Mesodermal cell (in vitro differentiated cells): ENCODE data around the gene TMEM266.

ENCODE experiments used
- H3K27ac ChIP-seq: 2 replicates; pipeline ENCODE4 v1.7.0; 2013; ENCODE audit warnings: mild to moderate bottlenecking, low read depth, low read length, moderate library complexity; ENCODE audit not compliant: severe bottlenecking
- H3K36me3 ChIP-seq: 2 replicates; pipeline ENCODE4 v1.7.1; 2013; ENCODE audit warnings: mild to moderate bottlenecking, low read length, moderate library complexity; ENCODE audit not compliant: control insufficient read depth, insufficient read depth
- H3K4me1 ChIP-seq: one replicate; pipeline ENCODE4 v1.7.1; 2013; ENCODE audit warnings: mild to moderate bottlenecking, low read length; ENCODE audit not compliant: insufficient read depth, control insufficient read depth, poor library complexity, severe bottlenecking
- H3K4me3 ChIP-seq: 2 replicates; pipeline ENCODE4 v1.7.0; 2013; ENCODE audit warnings: low read length, control low read depth, mild to moderate bottlenecking; ENCODE audit not compliant: insufficient read depth, poor library complexity, severe bottlenecking; ENCODE audit errors: extremely low read depth
- H3K9me3 ChIP-seq: 2 replicates; pipeline ENCODE4 v1.7.1; 2013; ENCODE audit warnings: mild to moderate bottlenecking, low read length, moderate library complexity; ENCODE audit not compliant: control insufficient read depth
- WGBS, 2 experiments: methylation state at CpG; one replicate each; pipeline ENCODE4 v1.1.5; 2013; ENCODE audit warnings: missing lambda C conversion rate in 2 of 2; ENCODE audit not compliant: insufficient coverage in 2 of 2; 5-methylcytosine and 5-hydroxymethylcytosine counted together

TMEM266 gene

GRCh38 chr15:76070192-76070591 lies 10.4 kb downstream of the TMEM266 start:
- H3K4me1 ChIP-seq, result no peaks in the 10 kb centered on the region
- no peak overlapping the region for H3K27ac ChIP-seq
- H3K9me3 ChIP-seq, result no peaks in the 10 kb centered on the region
- no peaks in the 10 kb centered on the region for H3K36me3 ChIP-seq
- no peak overlapping the region for H3K4me3 ChIP-seq

- Histone ChIP-seq H3K27ac (no peak overlapping the region), H3K9me3 (no peaks in the 10 kb centered on the region), H3K36me3 (no peaks in the 10 kb centered on the region), H3K4me3 (no peak overlapping the region), H3K4me1 (no peaks in the 10 kb centered on the region)
- WGBS, 2 experiments, result no CpG with 5 or more reads among the region's 4 CpGs
Observed at GRCh38 chr15:76070921-76071635, 11.3 kb downstream of the TMEM266 start.

GRCh38 chr15:76071806-76072205 lies 12.0 kb downstream of the TMEM266 start:
- Histone ChIP-seq H3K4me1 (no peaks in the 10 kb centered on the region), H3K27ac (no peak overlapping the region), H3K4me3 (no peak overlapping the region), H3K9me3 (no peaks in the 10 kb centered on the region), H3K36me3 (no peaks in the 10 kb centered on the region)
- 90 to 94% methylated on average over 3 to 6 of the region's 7 CpGs for WGBS, 2 experiments

- no peak overlapping the region for H3K27ac ChIP-seq
- H3K36me3 ChIP-seq, result no peaks in the 10 kb centered on the region
- 60 to 91% methylated on average over 1 of the region's 2 CpGs for WGBS, 2 experiments
- H3K9me3 ChIP-seq, result no peaks in the 10 kb centered on the region
- H3K4me1 ChIP-seq, result no peaks in the 10 kb centered on the region
- no peak overlapping the region for H3K4me3 ChIP-seq
Observed at GRCh38 chr15:76073554-76073953, 13.8 kb downstream of the TMEM266 start.

- no peaks in the 10 kb centered on the region for H3K4me1 ChIP-seq
Observed at GRCh38 chr15:76075046-76075445, 15.3 kb downstream of the TMEM266 start.

GRCh38 chr15:76078285-76078877 lies 18.6 kb downstream of the TMEM266 start:
- 69 to 90% methylated on average over 1 to 3 of the region's 5 CpGs for WGBS, 2 experiments
- Histone ChIP-seq H3K4me1 (no peaks in the 10 kb centered on the region), H3K4me3 (no peak overlapping the region), H3K36me3 (no peaks in the 10 kb centered on the region), H3K9me3 (no peaks in the 10 kb centered on the region), H3K27ac (no peak overlapping the region)

More at GRCh38 chr15:76075046-76075445, 15.3 kb downstream of the TMEM266 start:
- H3K36me3 ChIP-seq, result no peaks in the 10 kb centered on the region
- H3K4me3 ChIP-seq, result no peak overlapping the region
- no peaks in the 10 kb centered on the region for H3K9me3 ChIP-seq
- H3K27ac ChIP-seq, result no peak overlapping the region

- no peaks in the 10 kb centered on the region for H3K36me3 ChIP-seq
- H3K9me3 ChIP-seq, result no peaks in the 10 kb centered on the region
- no peak overlapping the region for H3K27ac ChIP-seq
- no peaks in the 10 kb centered on the region for H3K4me1 ChIP-seq
- WGBS, 2 experiments, result 91 to 92% methylated on average over 2 of the region's 2 CpGs
- H3K4me3 ChIP-seq, result no peak overlapping the region
Observed at GRCh38 chr15:76084256-76084655, 24.5 kb downstream of the TMEM266 start.

GRCh38 chr15:76098685-76099084 lies 38.9 kb downstream of the TMEM266 start:
- no peaks in the 10 kb centered on the region for H3K36me3 ChIP-seq
- H3K27ac ChIP-seq, result no peak overlapping the region
- no peak overlapping the region for H3K4me3 ChIP-seq
- H3K9me3 ChIP-seq, result no peaks in the 10 kb centered on the region
- WGBS, 2 experiments, result 56 to 61% methylated on average over 2 to 3 of the region's 3 CpGs
- H3K4me1 ChIP-seq, result peaks cover 7% of the 10 kb centered on the region

GRCh38 chr15:76099388-76099787 lies 39.6 kb downstream of the TMEM266 start:
- Histone ChIP-seq H3K27ac (no peak overlapping the region), H3K4me1 (peaks cover 7% of the 10 kb centered on the region), H3K36me3 (no peaks in the 10 kb centered on the region), H3K9me3 (no peaks in the 10 kb centered on the region), H3K4me3 (no peak overlapping the region)
- WGBS, 2 experiments, result 98% methylated on average over 4 to 6 of the region's 8 CpGs

- H3K9me3 ChIP-seq, result no peaks in the 10 kb centered on the region
- H3K4me1 ChIP-seq, result peaks cover 7% of the 10 kb centered on the region
- WGBS, 2 experiments, result no CpG with 5 or more reads among the region's 2 CpGs
- H3K4me3 ChIP-seq, result no peak overlapping the region
- H3K36me3 ChIP-seq, result no peaks in the 10 kb centered on the region
- H3K27ac ChIP-seq, result no peak overlapping the region
Observed at GRCh38 chr15:76100361-76100760, 40.6 kb downstream of the TMEM266 start.

GRCh38 chr15:76101655-76102054 lies 41.9 kb downstream of the TMEM266 start:
- WGBS, 2 experiments, result 93 to 97% methylated on average over 2 to 4 of the region's 5 CpGs
- Histone ChIP-seq H3K4me1 (peaks cover 7% of the 10 kb centered on the region), H3K4me3 (no peak overlapping the region), H3K9me3 (no peaks in the 10 kb centered on the region), H3K27ac (no peak overlapping the region), H3K36me3 (no peaks in the 10 kb centered on the region)
